Stimulated activated CD4-positive, alpha-beta T cell treated with anti-CD3 and anti-CD28 coated beads, TNF-alpha, amount 100 ng/mL, for 24 hours (primary cell): ENCODE measurements around the gene CAV1.
"Not testable (repeated sequence)": the region's sequence is repeated elsewhere in the genome, so short reads cannot be mapped to it uniquely, and the experiment has no call there.

Experiments
- DNase-seq, 3 experiments: peaks; one replicate each; pipeline ENCODE4 v3.0.0-alpha.2; 2020; ENCODE audit warnings: low read depth in 3 of 3

CAV1 gene

DNA sequence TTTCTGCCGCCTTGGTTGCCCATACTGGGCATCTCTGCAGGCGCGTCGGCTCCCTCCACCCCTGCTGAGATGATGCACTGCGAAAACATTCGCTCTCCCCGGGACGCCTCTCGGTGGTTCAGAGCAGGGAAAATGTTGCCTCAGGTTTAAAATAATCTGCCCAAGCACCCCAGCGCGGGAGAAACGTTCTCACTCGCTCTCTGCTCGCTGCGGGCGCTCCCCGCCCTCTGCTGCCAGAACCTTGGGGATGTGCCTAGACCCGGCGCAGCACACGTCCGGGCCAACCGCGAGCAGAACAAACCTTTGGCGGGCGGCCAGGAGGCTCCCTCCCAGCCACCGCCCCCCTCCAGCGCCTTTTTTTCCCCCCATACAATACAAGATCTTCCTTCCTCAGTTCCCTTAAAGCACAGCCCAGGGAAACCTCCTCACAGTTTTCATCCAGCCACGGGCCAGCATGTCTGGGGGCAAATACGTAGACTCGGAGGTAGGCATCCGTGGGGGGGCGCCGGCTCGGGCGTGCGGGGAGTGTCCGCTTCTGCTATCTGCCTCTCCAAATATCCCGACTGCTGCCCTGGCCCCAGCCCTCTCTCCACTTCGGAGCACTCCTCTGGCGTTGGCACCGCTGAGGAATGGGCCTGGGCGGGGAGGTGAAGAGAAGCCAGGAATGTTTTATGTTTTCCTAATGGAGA, at the start of gene CAV1:
Gene CAV1, plus strand, starts transcription at position 428 of the 689 bp plus-strand sequence. Its CDS starts 27 bp downstream, at position 455.
- DNase-seq = peak in 1 of 3 experiments; percentile 29

- no peak for DNase-seq
Measured at GRCh38 chr7:116477625-116478024, 47.2 kb upstream of the CAV1 start.

DNA sequence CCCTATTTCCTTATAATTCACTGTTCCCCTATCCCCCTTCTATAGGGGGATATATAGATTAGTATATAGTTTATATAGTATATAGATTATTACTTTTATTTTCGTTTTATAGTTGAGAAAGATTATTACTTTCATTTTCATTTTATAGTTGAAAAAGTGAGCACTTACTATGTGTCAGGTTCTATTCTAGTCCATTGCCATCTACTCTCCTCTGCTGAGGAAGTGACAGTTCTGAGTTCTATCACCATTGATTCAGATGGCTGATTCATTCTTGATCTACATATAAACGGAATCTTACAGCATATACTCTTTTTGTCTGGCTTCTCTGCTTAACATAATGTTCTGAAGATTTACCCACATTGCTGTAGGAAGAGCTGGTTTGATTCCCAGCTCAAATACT, 46.0 kb upstream of the CAV1 start:
- DNase-seq = no peak

DNA sequence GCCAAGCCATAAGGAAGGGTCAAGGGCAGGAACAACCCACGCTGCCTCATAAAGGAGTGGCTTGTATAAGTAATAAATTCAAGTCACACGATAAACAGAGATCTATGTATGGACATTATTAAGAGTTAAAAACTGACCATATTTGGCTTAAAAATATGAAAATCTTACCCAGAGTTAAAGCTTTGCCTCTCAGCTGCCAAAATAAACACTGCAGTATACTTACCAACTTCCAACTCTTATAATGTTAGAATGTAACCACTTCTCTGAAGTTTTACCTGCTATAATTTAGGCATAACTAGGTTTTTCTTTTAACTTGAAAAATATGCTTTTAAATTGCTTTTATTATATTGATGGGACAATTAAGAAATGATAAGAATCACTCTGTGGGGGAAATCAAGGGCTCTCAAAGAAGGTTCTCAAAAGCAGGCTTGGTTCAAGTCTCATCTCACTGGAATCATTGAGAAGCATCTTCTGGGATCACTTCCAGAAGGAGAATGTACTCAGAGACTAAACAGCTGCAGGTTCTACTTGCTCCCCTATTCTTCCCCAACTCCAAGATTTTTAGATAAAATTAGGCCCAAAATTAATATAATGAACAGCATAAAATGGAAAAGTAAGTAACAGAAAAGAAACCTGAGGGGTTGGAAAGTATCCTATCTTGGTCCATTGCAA, 41.4 kb upstream of the CAV1 start:
- DNase-seq = no peak

- not testable (repeated sequence) for DNase-seq
Measured at GRCh38 chr7:116484389-116484788, 40.4 kb upstream of the CAV1 start.

DNA sequence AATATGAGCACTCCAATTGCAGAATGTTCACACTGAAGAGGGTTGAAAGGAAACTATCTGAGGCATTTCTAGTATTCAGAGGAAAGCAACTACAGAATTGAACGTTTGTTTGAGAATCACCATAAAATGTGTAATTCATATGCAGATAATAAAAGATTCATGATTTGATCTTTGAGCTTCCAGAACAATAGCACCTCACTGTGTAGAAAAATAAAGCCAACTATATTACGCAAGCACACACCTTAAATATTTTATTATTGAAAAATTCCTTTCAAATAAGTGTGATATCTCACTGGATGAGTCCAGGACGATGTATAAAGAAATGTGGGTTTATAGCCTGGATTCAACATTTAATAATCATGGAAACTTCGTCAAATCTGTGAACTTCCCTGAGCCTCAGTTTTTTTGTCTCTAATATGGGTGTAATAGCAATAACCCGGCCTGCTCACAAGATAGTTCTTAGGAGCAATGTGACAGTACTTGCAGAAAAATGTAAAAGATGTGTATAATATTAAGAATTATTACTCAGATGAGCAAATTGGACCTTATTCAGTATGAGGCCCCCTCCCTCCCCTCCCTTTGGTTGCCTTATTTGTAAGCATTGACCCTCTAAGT, 36.8 kb upstream of the CAV1 start:
- DNase-seq = no peak

GRCh38 chr7:116490351-116490750, 34.5 kb upstream of the CAV1 start:
- DNase-seq = no peak

- DNase-seq = no peak
Measured at GRCh38 chr7:116491887-116492653, 32.8 kb upstream of the CAV1 start.

- DNase-seq = no peak
Measured at GRCh38 chr7:116492654-116493109, 32.2 kb upstream of the CAV1 start.

GRCh38 chr7:116493449-116493848, 31.4 kb upstream of the CAV1 start:
- DNase-seq = no peak

DNA sequence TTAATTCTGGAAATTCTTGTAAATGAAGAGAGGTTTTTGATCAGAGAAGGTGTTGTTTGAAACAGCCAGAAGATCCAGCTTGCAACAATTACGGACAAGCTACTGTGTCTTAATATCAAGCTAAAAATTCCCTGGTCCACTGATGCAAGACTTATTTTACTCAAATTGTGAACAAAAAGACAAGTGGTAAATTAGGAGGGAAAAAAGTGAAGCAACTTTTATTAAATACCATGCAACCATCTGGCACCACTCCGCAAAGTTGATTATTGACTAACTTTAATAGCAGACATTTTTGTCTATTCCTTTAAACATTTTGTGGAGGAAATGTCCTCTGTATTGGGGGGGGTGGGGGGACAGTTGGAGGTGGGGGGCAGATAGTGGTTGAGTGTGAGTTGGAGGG, 30.4 kb upstream of the CAV1 start:
- no peak for DNase-seq

GRCh38 chr7:116495736-116496135, 29.1 kb upstream of the CAV1 start:
- no peak for DNase-seq

GRCh38 chr7:116496653-116497052, 28.2 kb upstream of the CAV1 start:
- no peak for DNase-seq

DNA sequence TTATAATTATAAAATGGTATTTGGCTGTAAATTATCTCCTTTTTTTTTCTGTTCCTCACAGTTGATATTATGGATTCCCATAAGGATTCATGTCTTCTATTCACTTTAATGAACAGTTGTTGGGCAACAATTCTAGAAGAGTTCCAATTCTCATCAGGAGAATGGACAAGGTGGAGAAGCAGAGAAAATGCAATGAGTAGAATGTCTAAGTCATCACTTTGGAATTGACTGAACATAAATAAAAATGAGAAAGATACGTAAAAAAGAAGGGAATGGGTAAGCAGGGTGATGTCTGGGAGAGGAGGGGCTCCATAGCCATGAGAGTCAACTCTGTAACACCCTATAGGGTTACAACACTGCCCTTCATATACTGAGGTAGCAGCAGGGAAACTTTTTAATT, 27.1 kb upstream of the CAV1 start:
- DNase-seq = no peak

DNA sequence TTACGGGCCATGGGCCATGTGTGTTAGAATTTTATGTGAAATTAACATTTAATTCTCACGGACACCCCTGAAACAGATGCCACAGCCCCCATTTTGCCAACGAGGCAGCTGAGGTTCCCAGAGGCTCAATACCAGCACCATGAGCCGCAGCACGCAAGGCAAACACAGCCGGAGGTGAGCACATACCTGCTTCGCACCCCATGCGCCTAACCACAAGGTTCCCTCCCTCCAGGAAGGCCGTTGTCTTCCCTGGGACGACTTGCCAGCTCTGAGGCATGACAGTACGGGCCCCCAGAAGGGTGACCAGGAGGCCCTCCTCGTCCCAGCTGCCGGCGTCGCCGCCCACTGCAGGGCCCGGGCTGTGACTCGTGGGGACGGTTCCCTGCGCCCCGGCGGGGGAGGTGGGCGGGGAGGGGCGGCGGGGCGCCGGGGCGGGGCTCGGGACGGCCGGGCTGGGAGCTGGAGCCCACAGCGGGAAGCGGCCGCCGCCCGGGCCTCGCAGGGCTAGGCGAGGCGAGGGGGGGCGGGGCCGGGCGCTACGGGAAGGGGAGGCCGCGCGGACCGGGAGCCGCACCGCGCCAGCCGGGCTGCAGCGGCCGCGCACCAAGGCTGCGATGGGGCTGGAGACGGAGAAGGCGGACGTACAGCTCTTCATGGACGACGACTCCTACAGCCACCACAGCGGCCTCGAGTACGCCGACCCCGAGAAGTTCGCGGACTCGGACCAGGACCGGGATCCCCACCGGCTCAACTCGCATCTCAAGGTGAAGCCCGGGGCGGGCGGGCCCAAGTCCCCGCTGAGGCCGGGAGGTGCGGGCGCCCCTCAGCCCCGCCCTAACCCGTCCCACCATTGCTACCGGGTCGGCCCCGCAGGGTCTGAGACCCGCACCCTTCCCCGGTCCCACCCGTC, 25.4 kb upstream of the CAV1 start, which contains the start of gene CAV2:
Gene CAV2, plus strand, starts transcription at position 571 of the 910 bp plus-strand sequence. Its CDS starts 44 bp downstream, at position 615.
- DNase-seq = peak in 1 of 3 experiments; percentile 11

DNA sequence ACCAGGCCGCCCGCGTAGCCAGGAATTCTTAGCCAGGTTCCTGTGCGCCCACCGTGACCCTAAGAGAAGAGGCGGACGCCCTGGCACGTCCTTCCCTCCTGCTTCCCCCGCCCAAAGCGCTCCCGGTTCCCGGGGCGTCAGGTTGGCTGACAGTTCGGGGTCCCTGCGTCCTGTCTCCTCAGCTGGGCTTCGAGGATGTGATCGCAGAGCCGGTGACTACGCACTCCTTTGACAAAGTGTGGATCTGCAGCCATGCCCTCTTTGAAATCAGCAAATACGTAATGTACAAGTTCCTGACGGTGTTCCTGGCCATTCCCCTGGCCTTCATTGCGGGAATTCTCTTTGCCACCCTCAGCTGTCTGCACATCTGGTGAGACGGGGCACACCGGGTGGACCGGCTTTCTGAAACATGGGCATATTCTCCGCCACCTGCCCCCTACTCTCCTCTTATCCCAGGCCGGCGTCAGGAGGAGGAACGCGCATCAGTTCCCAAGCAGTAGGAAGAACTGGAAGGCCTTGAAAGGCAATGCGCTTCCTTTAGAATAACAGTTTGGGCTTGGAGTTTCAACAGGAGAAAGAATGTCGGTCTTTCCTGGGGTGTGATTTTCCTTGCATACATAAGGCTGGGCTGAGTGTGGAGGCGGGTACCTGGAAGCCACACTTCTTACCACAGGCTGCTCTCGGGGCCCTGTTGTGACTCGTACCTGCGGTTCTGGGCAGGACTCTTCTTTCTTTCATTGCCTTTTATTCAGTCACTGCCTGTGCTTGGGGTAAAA, 24.6 kb upstream of the CAV1 start:
- peak in 1 of 3 experiments; percentile 46 for DNase-seq

GRCh38 chr7:116501425-116502167, 23.2 kb upstream of the CAV1 start:
- no peak for DNase-seq

DNA sequence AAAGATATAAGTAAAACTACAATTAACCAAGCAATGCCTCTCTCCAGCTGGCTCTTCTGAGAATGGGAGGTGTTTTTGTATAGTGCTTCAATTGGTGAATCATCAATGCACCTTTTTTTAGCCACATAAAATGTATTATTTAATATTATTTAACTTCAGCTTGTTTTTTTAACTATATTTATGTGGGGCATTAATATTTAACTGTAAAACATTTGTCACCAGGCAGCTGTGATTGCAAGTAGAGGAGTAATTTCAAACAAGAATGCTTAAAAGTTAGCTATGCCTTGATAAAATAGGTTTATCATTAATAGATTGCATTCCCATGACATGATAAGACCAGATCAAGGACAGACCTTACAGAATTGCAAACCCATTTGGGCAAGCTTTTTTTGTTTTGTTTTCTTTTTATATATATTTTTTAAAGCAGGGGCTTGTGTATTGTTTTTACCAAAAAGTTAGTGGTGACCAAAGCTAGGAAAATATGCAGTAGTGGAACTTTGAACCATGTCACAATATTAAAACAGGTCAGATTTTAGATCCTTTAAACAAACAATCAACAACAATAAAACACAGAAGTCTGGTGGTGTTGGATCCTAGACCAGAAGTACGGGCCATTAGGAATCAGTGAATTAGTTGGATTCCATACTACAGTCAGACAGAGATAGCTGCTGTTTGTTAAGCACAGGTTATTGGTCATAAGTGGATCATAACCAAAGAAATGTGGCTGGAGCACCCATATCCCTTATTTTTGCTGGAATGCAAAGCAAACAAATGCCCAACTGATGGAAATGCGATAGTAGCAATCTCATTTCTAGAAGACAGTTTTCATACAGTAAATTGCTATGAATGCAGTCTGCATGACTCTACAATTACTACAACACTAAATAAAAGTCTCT, 22.4 kb upstream of the CAV1 start:
- no peak for DNase-seq
